LoVo (cell line): Measurements from ENCODE around the gene ZNF800.
"Not testable (repeated sequence)": the region's sequence is repeated elsewhere in the genome, so short reads cannot be mapped to it uniquely, and the experiment has no call there.

ENCODE experiments used
- DNase-seq: peaks from one replicate; pipeline ENCODE4 v3.0.0-alpha.2; 2016; ENCODE audit warnings: low spot score

The ZNF800 gene

DNA sequence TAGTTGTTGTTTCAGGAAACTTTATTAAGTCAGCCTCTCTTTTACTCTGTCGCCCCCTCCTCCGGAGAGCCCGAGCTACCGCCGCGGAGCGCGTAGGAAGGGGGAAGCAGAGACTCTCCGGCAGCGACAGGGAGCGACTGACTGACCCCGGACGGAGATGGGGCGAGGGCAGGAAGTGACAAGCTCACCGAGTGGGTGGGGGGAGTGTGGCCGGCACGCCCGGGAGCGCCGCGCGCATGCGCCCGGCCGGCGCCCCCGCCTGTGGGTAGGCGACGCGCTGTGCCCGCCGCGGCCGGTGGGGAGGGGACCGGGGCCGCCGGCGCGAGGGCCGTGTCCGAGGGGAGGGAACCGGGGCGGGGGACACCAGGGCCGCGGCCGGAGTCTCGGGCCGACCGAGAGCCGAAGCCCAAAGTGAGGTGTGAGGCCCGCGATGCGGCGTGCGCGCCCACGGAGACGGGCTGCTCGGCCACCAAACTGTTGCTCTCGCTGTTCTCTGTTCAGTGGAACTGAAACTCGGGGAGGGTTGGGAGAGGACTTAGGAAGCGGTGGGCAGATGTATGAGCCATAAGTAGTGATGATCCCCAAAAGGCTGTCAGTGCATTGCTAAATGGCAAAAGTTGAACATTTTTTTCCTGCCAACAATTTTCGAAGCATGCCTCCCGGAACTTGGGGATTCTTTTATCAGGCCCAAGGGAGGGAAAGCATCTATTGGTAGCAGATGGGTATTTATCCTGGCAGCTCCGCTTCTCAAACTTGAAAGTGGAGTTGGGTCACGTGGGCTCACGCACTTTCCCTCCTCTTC, at the start of gene ZNF800:
ZNF800 (minus strand) TSS at position 143 of the 802 bp plus-strand sequence. CDS start 1,151 bp downstream, outside the sequence.
- DNase-seq = peak; percentile 95

DNA sequence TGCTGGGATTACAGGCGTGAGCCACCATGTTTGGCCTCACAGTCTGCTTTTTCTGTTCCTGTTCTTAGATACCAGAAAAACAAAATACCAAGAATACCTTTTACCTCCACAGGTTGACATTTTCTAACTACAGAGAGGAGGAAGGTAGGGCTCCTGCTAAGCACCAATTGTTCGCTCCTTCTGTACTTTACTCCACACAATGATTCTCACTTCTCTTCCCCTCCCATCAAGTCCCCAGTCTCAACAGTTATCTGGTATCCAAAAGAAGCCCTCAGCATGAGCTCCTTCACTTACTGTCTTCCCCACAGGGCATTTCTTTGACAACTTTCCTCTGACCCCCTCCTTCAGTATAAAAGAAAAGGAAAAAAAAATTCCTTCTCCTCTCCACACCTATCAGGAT, 47.7 kb upstream of the ZNF800 start:
- no peak for DNase-seq

DNA sequence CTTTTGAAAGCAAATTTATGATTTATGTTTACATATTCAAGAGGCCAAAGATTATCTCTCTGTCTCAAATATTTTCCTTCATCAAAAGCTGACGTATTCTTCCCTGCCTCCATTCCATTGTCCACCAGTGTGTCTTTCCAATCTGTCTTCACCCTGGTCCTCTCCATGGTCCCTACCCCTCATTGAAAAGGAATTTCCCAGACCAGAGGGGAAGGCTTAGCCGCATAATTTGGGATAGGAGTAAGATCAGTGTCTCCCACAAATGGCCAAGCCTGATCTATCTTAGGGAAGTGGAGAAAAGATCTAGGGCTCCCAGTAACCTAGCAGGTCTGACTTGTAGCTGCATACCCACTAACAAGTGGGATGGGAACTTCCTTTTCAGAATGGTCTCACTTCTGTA, 46.3 kb upstream of the ZNF800 start:
- DNase-seq = no peak

DNA sequence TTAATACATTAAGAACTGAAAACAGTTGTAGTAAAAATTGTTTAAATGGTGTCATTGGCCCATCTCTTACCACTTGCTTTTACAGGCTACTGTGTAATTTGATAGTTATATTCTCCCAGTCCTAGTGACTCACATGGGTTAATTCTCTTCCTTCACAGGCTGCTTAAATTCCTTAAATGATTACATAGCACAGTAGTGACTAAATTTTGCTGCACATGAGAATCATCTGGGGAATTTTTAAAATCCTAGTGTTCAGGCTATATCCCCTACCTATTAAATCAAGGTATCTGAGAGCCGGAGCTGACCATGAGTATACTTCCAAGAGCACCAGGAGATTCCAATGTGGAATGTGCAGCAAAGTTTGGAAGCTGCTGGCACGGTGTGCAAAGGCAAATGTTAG, 45.3 kb upstream of the ZNF800 start:
- DNase-seq = peak; percentile 8

DNA sequence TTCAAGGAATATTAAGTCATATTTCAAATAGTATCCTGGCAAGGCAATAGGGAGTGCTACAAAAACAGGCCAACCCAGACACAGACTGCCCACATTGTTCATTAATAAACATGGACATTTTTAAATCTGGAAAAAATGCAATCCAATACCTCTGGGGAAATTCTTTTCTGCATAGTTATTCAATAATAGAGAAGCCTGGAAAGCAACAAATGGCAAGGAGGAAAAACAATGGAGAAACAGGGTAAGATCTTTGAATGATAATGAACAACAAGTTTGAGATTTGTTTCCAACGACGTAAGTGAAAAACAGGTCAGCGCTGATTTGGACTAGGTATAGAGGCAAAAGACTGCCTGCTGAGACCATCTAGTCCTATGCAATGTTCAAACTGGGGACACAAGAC, 44.7 kb upstream of the ZNF800 start:
- DNase-seq = no peak

DNA sequence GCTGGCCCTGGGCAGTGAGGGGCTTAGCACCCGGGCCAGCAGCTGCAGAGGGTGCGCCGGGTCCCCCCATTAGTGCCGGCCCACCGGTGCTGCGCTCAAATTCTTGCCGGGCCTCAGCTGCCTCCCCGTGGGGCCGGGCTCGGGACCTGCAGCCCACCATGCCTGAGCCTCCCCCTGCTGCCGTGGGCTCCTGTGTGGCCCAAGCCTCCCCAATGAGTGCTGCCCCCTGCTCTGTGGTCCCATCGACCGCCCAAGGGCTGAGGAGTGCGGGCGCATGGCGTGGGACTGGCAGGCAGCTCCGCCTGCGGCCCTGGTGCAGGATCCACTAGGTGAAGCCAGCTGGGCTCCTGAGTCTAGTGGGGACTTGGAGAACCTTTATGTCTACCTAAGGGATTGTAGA, 36.8 kb upstream of the ZNF800 start:
- not testable (repeated sequence) for DNase-seq

DNA sequence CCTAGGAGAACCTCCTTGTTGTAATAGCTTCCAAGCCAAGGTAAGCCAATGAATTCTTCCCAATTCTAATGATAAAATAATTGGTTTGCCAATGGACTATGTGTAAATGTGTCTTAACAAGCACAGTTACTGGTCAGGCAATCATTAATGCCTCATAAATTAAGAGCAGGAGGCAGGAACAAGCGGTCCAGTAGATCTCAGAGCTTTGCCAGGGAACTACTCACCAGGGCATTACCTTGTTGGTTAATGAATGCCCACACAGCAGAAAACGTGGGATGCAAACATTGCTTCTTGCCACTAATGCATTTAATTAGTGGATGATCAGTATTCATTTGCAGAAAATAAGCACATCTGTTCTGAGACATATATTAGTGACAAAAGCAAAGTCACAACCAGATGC, 26.7 kb upstream of the ZNF800 start:
- no peak for DNase-seq

DNA sequence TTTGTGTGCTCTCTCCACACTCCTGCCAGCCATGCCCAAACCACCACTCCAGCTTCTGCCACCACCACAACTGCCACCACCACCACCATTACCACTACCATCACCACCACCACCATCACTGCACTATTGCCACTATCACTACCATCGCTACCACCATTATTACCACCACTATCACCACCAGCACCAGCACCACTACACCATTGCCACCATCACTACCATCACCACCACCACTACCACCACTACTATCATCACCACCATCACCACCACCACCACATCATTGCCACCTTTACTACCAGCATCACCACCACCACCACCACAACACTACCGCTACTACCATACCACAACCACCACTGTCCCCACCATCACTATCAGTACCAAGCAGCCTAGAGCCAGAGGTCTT, 26.0 kb upstream of the ZNF800 start:
- no peak for DNase-seq

DNA sequence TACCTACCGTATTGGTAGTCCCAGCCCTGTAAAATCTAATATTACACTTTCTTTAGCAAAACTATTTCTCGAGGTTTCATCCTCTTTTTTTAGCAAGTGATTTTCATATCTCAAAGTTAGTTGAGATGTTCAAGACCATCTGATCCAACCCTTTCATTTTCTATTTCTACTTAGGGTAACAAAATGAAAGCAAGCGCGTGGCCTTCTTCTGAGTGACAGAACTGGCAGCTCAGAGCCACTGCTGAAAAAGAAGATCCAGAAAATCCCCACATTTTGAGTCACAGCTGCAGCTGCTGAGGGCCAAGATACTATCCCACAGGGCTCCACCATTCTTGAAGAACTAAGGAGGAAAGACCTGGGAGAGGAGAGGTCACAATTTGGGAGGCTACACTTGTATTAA, 24.8 kb upstream of the ZNF800 start:
- no peak for DNase-seq

GRCh38 chr7:127415060-127415742, 22.7 kb upstream of the ZNF800 start:
- DNase-seq = no peak

DNA sequence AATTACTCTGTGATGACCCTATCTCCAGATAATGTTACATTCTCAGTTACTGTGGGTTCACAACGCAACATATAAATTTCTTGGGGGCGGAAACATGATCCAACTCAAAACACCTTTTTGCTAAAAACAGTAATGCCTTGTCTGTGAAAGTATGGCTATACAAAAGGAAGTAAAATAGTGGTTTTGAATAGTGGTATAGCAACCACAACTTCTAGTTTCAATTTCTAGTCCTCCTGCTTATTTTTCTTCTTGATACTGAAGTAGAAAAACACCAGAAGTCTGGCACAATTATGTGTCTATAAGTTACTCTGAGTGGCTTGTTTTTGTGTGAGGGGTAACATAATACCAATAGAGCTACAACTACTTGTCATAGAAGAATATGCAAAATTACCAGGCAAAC, 21.5 kb upstream of the ZNF800 start:
- DNase-seq = no peak

DNA sequence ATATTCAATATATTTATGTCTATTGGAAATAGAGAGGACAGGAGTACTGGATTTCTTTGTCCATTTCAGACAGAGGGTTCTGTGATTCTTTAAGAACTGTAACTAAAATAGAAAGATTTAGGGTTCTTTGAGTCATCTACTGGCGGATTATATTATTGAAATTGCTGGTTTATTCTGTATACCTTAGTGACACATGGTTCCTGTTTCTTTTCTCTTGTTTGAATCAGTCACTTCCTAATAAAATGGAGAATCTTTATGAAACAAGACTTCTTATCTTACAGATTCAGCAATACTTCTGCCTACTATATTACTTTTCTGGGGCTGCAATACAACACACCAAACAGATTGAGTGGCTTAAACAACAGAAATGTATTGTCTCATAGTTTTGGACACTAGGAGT, 20.8 kb upstream of the ZNF800 start:
- no peak for DNase-seq

DNA sequence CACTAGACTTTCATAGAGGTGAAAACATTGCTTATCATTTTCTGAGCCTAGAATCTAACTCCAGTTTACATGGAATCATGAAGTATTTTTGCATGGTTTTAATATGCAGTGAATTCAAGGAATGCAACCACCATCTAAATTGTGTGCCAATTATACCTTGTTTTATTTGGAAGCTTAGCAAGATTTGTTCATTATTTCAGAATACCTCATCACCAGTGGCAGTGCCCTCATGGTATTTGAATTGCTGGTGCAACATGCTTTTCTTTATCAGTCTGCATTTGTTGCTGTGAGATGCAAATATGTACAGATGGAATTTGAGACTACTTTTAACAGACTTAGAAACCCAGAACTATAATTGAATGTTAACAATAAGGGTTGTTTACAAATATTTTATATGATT, 18.7 kb upstream of the ZNF800 start:
- DNase-seq = no peak

DNA sequence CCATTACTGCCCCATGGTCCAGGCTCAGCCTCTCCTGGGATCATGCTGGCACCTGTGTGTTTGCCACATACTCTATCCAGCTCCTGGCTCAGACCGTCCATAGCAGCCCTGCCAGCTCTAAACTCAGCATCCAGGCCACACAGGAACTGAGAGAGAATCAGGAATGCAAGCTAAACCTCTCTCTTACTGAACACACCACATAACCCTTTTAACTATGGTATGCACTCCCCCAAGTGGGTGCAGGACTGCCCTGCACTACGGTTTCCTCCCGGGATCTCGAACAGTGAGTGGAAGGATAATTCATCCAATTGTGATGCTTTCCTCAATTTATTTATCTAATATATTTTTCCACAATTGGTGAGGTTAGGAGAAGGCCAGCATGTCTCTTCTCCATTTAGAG, 17.1 kb upstream of the ZNF800 start:
- DNase-seq = no peak

DNA sequence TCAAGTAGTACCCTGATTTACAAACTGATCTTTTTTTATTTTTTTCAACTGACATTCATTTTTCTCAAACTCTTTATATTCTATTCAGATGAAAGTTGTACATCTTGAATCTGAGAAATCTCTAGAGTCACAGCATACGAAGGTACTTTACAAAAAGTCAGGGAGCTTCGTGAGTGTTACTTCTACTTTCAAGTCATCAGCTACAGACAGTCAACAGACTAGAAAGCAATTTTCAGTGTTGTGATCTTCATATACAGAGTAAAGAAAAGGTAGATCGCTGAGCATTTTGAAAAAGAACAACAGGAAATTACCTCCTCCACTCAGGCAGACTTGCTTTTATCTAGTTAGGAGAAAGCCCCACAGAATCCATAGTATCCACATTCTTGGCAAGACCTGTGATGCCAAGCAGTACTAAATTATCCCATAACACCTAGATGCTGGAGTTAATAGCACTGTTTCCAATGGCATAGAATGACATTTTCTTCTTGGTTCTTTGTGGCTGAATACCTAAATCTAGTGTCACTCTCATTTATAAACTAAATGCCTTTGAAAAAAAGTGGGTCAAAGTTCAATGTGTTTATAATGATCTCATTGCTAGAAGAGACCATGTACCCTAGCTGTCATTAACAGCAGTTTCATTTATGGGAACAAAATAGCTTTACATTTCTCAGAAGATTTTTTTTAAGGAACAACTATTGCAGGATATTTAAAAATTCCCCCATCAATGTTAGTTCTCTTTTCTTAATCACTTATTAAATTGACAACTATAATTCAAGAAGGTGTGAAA, 12.0 kb upstream of the ZNF800 start:
- DNase-seq = no peak

DNA sequence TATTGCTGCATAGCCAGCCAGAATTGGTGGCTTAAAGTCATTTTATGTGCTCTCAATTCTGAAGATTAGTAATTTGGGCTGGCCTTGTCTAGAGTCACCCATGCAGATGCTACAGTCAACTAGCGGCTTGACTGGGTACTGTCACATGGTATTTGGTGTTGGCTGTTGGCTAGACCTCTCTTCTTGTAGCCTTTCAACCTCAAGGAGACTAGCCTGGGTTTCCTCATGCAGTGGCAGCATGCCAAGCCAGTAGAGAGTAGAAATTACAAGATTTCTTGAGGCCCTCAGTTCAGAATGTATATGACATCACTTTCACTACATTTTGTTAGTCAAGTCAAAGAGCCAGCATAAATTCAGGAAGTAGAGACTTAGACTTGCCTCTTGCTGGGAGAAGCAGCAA, 3.7 kb upstream of the ZNF800 start:
- DNase-seq = no peak

DNA sequence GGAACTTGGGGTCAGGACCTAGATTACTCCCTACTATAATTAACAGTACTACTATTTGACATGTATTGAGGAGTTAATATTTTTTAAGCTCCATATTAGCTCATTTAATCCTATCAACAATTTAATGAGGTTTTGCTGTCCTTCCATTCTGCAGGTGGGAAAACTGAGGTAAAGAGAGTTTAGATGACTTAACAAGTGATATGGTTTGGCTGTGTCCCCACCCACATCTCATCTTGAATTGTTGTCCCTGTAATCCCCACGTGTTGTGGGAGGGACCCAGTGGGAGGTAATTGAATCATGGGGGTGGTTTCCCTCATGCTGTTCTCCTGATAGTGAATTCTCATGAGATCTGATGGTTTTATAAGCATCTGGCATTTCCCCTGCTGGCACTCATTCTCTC, 2.6 kb upstream of the ZNF800 start:
- not testable (repeated sequence) for DNase-seq

- no peak for DNase-seq
Observed at GRCh38 chr7:127393368-127394058, 1.0 kb upstream of the ZNF800 start.

DNA sequence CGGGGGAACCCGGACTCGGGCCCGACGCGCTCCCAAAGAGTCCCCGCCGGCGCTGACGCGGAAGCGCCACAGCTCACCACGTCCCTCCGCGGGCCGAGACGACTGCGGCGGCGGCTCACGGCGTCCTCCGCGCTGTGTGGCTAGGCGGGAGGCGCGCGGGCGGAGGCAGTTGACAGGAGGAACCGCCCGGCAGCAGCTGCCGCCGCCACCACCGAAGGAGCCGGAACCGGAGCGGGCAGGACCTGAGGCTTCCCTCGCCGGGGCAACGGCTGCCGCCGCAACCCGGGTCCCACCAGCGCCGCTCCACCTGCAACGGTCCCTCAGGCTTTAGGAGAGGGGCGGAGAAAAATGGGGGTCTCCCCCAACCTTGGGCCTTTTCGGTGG, 334 bp downstream of the ZNF800 start:
- DNase-seq = peak; percentile 53

GRCh38 chr7:127391591-127392181, 822 bp downstream of the ZNF800 start:
- peak; percentile 50 for DNase-seq

DNA sequence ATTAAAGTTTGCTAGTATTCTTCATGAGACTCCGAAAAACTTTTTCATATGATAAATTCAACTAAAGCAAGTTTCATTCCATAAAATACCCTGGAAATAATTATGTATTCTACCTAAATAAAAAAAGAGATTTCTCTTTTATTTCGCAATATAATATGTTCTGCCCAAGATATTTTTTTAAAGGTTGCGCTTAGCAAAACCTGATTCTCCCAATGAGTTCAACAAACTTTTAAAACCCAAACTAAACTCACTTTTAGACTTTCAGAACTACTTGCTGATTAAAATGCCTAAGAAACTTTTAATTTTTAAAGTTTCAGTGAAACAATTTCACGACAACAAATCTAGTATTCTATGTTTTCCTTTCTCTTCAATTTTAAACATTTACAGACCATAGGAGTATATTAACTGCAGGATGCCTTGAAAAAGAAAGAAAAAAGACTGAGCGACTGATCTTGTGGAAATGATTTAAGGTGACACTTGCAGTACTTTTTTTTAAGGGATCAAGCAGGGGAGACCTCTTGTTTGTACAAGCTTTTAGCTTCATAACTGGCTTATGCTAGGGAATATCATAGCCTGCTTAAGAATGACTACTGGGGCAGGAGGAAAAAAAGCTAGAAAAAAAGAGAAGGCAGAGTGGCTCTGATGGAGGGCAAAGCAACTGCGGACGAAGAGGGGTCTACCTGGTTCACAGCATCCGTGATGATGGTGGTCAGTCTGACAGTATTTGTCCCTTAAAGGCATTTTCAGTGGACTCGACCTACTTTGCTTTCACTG, 1.5 kb downstream of the ZNF800 start:
- DNase-seq = no peak
